GM21447 (cell line): Measurements from ENCODE around the gene GPR161.

Experiments
- ATAC-seq: cut with Tn5 transposase; IDR thresholded peaks from one replicate; pipeline ENCODE4 v1.9.1; 2021; ENCODE audit not compliant: unreplicated experiment

The GPR161 gene

DNA sequence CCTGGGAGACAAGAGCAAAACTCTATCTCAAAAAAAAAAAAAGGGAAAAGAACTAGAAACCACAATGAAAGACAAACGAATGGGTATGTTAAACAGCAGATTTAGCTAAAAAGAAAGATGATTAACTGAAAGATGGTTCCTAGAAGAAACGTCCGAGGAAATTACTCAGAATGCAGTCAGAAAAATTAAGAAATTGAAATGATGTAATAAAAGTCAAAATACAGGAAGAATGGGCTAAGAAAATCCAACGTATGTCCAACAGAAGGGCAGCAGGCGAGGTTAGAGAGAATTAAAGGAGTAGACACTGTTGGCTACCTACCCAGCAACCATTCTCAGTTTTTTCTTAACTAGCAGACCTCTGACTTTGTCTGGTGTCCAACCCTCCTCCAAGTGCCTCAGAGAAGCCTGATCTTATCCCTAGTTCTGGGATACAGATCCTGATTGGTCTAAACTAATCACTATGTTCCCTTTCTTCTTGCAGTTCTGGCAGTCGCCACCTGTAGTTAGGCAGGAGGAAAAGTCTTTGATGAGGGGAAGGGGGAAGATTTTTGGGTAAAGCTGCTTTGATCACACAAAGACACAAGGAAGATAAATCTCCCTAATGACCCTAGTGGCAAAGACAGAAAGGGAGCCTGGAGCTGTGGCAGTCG lies 25.7 kb downstream of the GPR161 start:
- ATAC-seq: no peak

GRCh38 chr1:168106274-168106673 lies 30.5 kb downstream of the GPR161 start:
- no peak for ATAC-seq

DNA sequence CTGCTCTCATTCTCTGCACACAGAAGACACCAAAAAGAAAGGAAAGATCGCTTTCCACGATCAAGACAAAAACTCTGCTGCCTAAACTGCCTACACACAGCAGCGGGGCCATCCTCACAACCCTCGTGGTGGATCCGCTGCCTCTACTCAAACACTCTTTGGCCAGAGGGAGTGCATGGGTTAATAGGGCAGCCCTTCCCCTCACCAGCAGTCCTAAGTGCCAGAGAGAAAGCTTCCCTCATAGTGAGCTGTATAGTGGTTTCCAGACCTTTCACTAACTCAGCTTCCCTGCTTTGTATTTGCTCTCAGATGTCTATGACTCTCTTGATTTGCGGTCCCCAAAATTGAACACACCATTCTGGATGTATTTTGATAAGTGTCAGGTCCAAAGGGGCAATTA lies 30.9 kb downstream of the GPR161 start:
- no peak for ATAC-seq

DNA sequence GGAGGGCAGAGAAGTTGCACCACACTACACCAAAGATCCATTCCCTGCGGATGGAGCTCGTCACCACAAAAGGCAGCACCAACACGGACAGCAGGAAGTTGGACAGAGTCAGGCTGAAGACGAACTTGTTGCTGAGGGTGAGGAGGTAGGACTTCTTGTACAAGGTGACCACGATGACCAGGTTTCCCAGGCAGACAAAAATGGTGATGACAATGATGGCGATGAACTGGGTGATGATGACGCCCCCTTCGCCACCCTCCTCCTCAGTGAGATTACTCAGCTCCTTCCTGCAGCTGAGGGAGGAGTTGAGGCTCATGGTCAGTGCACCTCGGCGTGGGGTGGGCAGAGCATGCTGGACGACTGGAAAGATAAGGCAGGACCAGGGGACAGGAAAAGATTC lies 32.2 kb downstream of the GPR161 start:
- no peak for ATAC-seq

- no peak for ATAC-seq
Measured at GRCh38 chr1:168102487-168102886, 34.2 kb downstream of the GPR161 start.

DNA sequence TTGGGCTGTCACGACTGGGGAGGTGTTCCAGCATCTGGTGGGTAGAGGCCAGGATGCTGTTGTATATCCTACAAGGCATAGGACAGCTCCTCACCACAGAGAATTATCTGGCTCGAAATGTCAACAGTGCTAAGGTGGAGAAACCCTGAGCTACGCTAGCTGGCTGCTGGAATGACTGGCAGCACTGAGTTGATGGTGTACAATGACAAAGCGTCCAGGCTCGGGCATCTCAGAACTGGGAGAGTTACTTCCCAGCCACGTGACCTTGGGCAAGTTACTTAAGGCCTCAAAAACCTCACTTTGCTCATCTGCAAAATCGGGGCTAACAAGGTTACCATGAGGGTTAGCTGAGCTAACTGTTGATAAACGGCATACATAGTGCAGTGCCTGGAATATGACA lies 35.4 kb downstream of the GPR161 start:
- ATAC-seq: no peak

DNA sequence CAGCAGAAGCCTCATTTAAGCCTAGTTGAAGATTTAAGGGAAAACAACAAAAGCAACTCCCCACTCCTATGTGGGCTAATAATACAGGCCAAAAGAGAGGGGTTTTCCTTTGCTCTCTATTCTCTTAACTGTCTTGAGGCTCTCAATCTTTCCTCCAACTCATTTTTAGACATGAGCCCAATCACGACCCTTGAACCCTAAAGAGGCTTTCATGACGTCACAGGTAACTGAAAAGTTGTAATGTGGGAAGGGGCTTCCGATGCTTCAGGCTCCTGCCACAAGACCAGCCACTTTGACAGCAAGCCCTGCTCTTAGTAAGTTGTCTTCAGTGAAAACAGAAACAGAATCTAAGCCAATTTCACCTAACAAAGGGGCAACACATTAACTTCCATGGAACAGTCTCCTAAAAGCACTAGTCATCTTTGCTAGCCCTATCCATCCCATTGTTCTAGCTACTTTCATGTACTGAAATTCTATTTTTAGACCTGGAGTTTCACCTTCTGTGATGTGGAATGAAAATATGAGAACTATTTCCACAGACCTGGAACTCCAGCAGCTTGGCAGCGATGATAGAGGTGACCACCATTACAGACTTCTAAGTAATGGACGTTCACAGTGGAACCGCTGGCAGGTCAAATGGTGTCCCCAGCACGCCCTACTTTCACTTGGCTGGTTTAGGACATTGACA lies 36.3 kb downstream of the GPR161 start:
- no peak for ATAC-seq

DNA sequence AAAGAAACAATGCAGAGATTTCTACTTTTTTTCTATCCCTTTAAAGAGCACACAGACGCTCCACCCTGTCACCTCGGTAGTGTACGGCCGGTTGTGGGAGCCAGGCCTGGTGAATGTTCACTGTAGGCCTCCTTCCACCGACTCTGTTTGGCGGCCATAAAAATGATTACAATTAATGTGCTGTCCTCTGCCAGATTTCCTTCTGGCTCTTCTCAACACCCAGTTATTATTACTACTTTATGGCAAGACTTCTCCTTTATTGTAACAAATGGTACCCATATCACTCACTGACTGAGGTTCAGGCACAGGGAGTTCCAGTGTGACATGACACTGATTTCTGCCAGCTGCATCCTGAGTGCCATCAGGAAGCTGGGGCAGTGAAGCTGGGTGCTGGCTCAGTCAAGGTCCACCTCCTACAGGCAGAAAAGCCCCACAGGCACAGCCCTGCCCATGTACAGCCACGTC lies 37.4 kb downstream of the GPR161 start:
- no peak for ATAC-seq

DNA sequence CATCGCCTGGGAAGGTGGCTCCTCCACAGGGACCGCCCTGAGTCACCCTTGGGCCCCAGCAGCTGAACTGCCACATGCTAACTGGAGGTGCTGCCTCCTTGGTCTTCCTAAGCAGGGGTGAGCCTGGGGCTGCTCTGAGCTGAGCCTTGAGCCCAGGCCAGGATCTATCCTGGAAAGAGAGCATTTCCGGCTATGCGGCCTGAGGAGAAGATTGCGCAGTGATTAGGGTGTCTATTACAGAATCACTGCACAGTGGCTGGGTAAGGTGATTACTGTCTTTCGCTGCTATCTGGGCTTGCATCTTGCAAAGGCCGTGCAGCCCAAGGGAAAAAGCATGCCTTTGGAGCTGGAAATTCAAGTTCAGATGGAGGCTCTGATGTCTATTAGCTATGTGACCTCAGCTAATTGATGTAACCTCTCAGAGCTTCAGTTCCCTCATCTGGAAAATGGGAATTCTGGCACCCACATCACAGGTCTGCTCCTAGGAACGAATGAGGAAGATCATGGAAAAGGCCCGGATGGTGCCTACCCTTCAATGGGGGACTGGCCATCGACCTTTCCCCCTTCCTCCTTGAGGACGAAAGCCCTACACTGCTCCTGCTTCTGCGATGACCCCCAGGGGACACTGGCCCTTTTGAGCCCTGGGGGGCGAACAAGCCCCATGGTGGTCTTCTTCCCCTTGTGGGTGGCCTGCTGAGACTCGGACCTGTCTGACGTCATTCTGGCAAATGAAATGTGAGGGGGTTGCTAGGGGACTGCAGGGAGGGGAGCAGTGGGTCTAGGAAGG lies 38.0 kb downstream of the GPR161 start:
- ATAC-seq: no peak

- no peak for ATAC-seq
Measured at GRCh38 chr1:168097921-168098528, 38.7 kb downstream of the GPR161 start.

DNA sequence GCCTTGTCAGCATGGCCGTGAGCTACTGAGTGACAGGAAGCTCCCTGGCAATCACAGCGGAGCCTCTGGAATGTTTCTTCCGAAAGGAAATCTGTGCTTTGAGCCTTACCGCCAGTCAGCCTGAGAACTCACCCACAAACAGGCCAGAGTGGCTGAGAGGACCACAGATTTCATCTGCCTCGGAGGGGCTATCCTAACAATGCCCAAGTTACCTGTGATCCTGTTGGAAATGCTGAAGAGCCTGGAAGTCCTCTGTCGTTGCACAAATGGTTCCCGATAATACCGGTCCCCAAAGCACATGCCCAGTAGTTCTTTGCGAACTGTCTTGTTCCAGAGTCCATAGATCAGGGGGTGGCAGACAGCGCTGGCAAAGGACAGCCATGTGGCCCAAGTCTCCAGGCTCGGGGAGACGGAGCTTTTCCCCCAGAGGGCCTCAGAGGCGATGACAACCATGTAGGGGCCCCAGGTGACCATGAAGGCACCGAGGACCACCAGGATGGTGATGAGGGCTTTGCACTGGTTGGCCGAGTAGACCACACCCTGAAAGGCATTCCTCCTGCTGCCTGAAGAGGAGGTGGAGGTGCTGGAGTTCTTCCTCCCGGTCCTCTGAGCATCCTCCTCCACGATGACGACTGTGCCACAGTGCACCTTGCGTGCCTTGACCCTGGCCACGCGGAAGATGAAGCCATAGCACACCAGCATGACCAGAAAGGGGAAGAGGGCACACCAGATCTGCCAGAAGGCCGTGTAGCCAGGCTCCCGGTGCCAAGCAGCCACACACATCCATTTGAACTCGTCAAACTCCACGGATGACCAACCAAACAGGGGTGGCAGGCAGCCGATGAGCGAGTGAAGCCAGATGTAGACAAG lies 40.2 kb downstream of the GPR161 start:
- ATAC-seq: no peak

DNA sequence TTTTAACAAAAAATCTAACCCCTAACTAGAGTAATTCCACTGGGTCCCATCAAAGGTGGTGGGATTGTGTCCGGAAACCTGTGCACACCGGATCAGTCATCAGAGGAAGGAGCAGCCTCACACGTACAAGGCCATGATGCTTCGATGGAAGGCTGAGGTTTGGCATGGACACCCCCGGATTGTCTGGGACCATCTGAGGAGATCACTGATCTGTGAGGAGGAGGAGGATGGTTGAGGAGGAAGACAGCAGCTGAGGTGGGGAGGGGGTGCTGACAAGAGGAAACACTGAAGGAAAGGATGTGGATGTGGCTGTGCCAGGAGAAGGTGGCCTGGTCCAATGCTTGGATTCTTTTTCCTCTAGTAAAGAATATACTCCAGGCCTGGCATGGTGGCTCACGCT lies 41.3 kb downstream of the GPR161 start:
- no peak for ATAC-seq

DNA sequence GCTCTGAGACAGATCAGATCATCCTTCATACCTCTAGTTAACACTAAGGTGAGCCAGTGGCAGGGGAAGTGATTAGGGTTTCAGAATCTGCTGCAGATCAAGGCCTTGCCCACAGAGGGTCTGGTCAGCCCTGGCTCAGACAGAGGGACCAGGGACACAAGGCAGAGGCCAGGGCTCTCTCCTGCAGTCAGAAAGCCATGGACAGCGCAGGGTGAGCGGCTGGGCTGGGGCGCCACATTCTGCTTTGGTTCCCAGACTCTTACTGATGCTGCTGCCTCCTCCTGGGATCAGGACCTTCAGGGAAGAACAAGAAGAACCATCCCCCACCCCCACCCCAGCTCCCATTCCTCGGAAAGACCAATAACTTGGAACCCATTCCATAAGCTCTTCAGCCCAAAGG lies 43.1 kb downstream of the GPR161 start:
- ATAC-seq: no peak

GRCh38 chr1:168092566-168093355 lies 44.0 kb downstream of the GPR161 start:
- ATAC-seq: no peak

GRCh38 chr1:168091720-168092550 lies 44.8 kb downstream of the GPR161 start:
- ATAC-seq: no peak

DNA sequence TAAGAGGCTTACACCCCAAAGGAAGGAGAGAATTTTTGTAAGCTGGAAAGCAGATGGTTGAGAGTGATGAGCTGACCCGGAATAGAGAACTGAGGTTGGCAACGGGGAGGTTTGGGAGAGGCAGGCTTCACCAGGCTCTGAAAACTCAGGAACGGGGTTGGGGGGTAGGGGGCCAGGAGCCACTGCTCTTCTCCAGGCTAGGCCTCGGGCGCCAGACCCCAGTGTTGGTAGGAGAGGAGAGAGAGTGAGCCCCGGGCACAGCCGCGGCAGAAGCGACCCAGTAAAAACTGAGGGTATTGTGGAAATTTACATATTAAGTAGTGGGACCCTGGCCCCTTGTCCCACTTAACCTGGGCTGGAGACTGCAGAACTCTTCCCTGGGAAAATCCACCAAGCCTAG lies 45.7 kb downstream of the GPR161 start:
- ATAC-seq: no peak

DNA sequence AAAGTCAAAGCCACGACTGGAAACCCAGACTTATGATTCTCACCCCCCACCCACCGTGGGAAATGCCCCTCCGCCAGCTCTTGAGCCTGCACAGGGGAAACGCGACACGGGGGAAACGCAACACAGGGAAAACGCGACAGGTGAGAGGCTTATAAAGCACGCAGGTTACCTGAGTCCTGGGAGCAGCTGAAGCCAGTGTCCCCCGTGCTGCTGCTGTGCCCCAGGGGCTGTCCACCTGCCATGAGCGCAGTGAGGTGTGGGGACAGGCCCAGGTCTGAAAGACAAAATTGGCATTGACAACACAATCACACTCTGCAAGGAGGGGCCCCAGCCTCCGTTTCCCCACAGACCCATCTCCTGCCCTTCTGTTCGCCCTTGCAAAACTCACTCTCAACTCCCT lies 46.3 kb downstream of the GPR161 start:
- no peak for ATAC-seq

- ATAC-seq: no peak
Measured at GRCh38 chr1:168089979-168090337, 46.8 kb downstream of the GPR161 start.

DNA sequence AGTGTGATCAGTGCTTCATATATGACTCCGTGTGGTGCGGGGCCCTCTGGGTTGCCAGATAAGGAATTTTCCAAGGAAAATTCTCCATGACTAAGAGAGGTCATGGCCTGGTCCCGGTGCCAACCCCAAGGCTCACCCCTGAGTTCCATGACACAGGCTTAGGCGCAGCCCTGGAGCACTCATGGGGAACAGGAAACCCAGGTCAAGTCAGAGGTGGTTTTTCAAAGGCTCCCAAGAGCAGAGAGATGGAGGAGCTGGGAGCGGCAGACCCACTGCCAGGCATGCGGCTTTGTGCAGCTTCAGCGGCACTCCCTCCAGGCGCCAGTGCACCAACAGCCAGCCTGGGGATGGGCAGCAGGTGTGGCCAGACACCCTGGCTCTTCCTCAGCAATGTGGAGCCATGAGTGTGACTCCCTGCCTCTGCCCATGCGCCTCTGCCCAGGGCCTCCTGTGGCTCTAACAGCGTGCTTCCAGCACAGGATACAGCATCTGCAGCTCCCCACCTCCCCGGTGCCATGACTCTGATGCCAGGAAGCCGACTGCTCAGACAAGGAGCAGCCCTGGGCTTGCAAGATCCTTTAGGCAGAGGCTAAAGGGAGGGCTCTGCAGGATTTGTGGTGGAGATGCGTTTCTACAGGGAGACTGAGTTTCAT lies 47.3 kb downstream of the GPR161 start:
- ATAC-seq: no peak
